GM12878 (cell line): ENCODE results near the gene TSSK2.

Experiments used
- CHD2 ChIP-seq: IDR thresholded peaks from 2 replicates; pipeline ENCODE4 v1.6.1; 2011; ENCODE audit warnings: low read depth, low read length, improper control_type of control experiment, borderline replicate concordance
- CREB1 ChIP-seq: IDR thresholded peaks from 2 replicates; pipeline ENCODE4 v1.6.1; 2012; ENCODE audit warnings: low read depth, mild to moderate bottlenecking, inconsistent platforms
- POLR2A ChIP-seq: IDR thresholded peaks from 2 replicates; pipeline ENCODE4 v1.6.1; 2011; ENCODE audit warnings: low read depth, mild to moderate bottlenecking, low read length
- RELA ChIP-seq: fragments of 450-650 bp; IDR thresholded peaks from 2 replicates; pipeline ENCODE4 v1.8.0; 2014; ENCODE audit warnings: borderline replicate concordance; ENCODE audit not compliant: partially characterized antibody
- YY1 ChIP-seq: IDR thresholded peaks from 2 replicates; pipeline ENCODE4 v1.6.1; 2011; ENCODE audit warnings: low read depth, mild to moderate bottlenecking, low read length
- TF ChIP-seq, protein P1 (sequence below), 3 experiments: IDR thresholded peaks in 2 of 3; conservative IDR thresholded peaks in 1 of 3; 2 replicates each; pipeline ENCODE4 v1.5.1; 2011; ENCODE audit warnings: low read depth in 3 of 3, low read length in 3 of 3, mild to moderate bottlenecking in 3 of 3, control low read depth in 2 of 3, moderate library complexity in 2 of 3, inconsistent platforms in 1 of 3, mixed read lengths in 1 of 3; ENCODE audit not compliant: control insufficient read depth in 2 of 3, insufficient read depth in 1 of 3; ENCODE audit errors: extremely low read depth in 1 of 3

DNA sequence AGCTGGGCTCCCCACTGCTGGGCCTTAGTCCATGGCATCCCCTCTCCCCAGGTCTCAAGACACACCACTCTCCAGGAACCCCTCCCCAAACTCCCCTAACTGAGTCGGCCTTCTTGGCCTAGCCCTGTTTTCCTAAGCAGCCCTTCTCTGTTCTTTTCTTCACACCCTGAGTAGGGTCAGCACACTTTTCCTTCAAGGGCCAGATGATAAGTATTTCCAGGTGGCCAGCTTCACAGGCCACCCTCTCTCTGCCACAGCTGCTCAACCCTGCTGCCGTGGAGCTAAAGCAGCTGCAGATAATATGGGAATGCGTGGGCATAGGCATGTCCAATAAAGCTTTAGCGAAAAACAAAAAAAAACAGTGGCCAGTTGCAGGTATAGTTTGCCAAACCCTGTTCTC, 33.0 kb upstream of the TSSK2 start:
- TF ChIP-seq, protein P1, sequence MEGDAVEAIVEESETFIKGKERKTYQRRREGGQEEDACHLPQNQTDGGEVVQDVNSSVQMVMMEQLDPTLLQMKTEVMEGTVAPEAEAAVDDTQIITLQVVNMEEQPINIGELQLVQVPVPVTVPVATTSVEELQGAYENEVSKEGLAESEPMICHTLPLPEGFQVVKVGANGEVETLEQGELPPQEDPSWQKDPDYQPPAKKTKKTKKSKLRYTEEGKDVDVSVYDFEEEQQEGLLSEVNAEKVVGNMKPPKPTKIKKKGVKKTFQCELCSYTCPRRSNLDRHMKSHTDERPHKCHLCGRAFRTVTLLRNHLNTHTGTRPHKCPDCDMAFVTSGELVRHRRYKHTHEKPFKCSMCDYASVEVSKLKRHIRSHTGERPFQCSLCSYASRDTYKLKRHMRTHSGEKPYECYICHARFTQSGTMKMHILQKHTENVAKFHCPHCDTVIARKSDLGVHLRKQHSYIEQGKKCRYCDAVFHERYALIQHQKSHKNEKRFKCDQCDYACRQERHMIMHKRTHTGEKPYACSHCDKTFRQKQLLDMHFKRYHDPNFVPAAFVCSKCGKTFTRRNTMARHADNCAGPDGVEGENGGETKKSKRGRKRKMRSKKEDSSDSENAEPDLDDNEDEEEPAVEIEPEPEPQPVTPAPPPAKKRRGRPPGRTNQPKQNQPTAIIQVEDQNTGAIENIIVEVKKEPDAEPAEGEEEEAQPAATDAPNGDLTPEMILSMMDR (IDR thresholded peaks at IDR 0.05 in 2 of 3, conservative IDR thresholded peaks at IDR 0.05 in 1 of 3; ENCODE audit: control insufficient read depth in 2 of 3, extremely low read depth in 1 of 3, insufficient read depth in 1 of 3, low read depth in 3 of 3, low read length in 3 of 3), result no peak
- TF ChIP-seq YY1 (no peak), POLR2A (no peak), RELA (no peak), CREB1 (no peak), CHD2 (no peak)
